Measurements from ENCODE around the gene VANGL1.

DNA sequence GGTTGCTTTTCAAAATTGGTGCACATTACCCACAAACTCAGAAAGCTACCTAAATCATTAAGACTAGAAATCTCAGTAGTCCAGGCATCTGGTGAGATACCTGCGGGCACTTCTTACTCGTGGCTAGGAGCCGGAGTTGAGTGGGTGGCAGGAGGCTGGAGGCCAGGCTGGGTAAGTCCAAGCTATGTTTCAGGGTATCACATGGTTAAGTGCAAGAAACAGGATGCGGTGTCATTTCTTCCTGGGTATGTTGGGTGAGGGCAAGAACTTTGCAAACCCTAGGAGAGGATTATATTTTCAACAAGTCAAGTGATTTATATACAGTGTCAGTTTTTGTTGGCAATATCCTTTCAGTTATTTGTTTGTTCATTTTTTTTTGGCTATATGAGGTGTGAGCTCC, 41.0 kb downstream of the VANGL1 start:
- TF ChIP-seq, protein P1, sequence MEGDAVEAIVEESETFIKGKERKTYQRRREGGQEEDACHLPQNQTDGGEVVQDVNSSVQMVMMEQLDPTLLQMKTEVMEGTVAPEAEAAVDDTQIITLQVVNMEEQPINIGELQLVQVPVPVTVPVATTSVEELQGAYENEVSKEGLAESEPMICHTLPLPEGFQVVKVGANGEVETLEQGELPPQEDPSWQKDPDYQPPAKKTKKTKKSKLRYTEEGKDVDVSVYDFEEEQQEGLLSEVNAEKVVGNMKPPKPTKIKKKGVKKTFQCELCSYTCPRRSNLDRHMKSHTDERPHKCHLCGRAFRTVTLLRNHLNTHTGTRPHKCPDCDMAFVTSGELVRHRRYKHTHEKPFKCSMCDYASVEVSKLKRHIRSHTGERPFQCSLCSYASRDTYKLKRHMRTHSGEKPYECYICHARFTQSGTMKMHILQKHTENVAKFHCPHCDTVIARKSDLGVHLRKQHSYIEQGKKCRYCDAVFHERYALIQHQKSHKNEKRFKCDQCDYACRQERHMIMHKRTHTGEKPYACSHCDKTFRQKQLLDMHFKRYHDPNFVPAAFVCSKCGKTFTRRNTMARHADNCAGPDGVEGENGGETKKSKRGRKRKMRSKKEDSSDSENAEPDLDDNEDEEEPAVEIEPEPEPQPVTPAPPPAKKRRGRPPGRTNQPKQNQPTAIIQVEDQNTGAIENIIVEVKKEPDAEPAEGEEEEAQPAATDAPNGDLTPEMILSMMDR (IDR thresholded peaks at IDR 0.05; ENCODE audit: insufficient read depth, low read depth, low read length), result no peak
- TF ChIP-seq EZH2 (IDR thresholded peaks at IDR 0.05; ENCODE audit: insufficient read depth, low read length), result no peak
